Pancreas (tissue), 10 donors: ENCODE results near the gene DOCK4. TPM values are rescaled to one million over a fixed set of nuclear protein-coding genes. Genes with fewer than 3 reads are reported as not detected.

Experiments used
- ATAC-seq, 4 donors: fragments of 200-7000 bp; cut with Tn5 transposase; one replicate each; pipeline versions ENCODE4 v1.8.0 to v1.9.1; 2020; ENCODE audit warnings: mild to moderate bottlenecking in 4 of 4, moderate library complexity in 4 of 4
- DNase-seq, 6 donors: peaks; one replicate each; pipeline ENCODE4 v3.0.0-alpha.2; 2020
- FAIRE-seq: peaks from 2 replicates; lab custom pipeline; 2012; peaks lifted over from hg19 to GRCh38; lab: Jason Lieb, UNC
- H3K27ac ChIP-seq, 4 donors: fragments of 200-600 bp; sonication (generic); 1 replicate in 3 of 4; 2 replicates in 1 of 4; pipeline versions ENCODE4 v1.5.0 to v1.8.0; 2020
- H3K27me3 ChIP-seq, 4 donors: fragments of 200-600 bp; one replicate each; pipeline ENCODE4 v1.8.0; 2021
- H3K36me3 ChIP-seq, 3 donors: fragments of 200-600 bp; sonication (generic) in 1 of 3; one replicate each; pipeline versions ENCODE4 v1.5.0 to v1.8.0; 2020 to 2021
- H3K4me1 ChIP-seq, 3 donors: fragments of 200-600 bp; one replicate each; pipeline ENCODE4 v1.8.0; 2021
- H3K4me3 ChIP-seq, 4 donors: fragments of 200-600 bp; sonication (generic) in 2 of 4; one replicate each; pipeline versions ENCODE4 v1.5.0 to v1.8.0; 2020 to 2021
- H3K9me3 ChIP-seq, 4 donors: fragments of 200-600 bp; one replicate each; pipeline ENCODE4 v1.8.0; 2021
- WGBS, 2 donors: extraction: QIAGEN DNeasy Blood & Tissue Kit; methylation state at CpG; one replicate each; pipeline ENCODE4 v1.1.7; 2013; 5-methylcytosine and 5-hydroxymethylcytosine counted together
- intact Hi-C, 3 donors: fragments of 100-400 bp; cut with DNase I; formaldehyde crosslinking; loops; one replicate each; pipeline versions ENCODE4 v1.11.1 to v1.14.2; 2022
- polyA plus RNA-seq, 2 donors: library from polyadenylated mRNA; stranded (reverse); fragments of 200-250 nt; gene quantifications; one replicate each; pipeline ENCODE4 v1.2.3, GENCODE V29; 2013
- total RNA-seq, 6 donors: library from RNA; stranded (reverse); fragmentation: NEBNext Ultra II Directional in 4 of 6; extraction: Animal tissue kit (Norgen Biotek cat#: 25700) in 4 of 6; gene quantifications; one replicate each; pipeline versions ENCODE4 v1.2.1 to v1.2.4, GENCODE V29; 2021 to 2023
- TF ChIP-seq, protein P1 (sequence below), 4 donors: fragments of 200-600 bp; sonication (generic) in 3 of 4; IDR thresholded peaks; one replicate each; pipeline versions ENCODE4 v1.5.0 to v1.8.0; 2021; ENCODE audit warnings: antibody characterized with exemption in 4 of 4
- donor health status: healthy with polysubstance abuse.
- donor health status: DM: no; HTN: no; CAD: no; lungs with moderate emphysema.
- donor health status: DM: no; HTN: no; CAD: no.
- donor health status: control.
- donor health status: control.
- donor health status: Bipolar disorder and iron deficiency.
- donor health status: DM: yes; HTN: yes; CAD: no.
- donor health status: DM: no; HTN: no; CAD: no.
- donor health status: DM: no; HTN: no; CAD: no.
- donor health status: DM: yes; HTN: yes; CAD: no.

DOCK4 gene
- total and polyA plus RNA-seq, 8 donors: 5.4 to 15.5 (median 6.1) TPM

- Histone ChIP-seq H3K4me3 (no peak overlapping the region), H3K9me3 (no peaks in the 10 kb centered on the region), H3K27ac (no peak overlapping the region), H3K4me1 (no peaks in the 10 kb centered on the region), H3K36me3 (no peaks in the 10 kb centered on the region), H3K27me3 (no peaks in the 10 kb centered on the region)
- FAIRE-seq: no peak
- TF ChIP-seq, protein P1, sequence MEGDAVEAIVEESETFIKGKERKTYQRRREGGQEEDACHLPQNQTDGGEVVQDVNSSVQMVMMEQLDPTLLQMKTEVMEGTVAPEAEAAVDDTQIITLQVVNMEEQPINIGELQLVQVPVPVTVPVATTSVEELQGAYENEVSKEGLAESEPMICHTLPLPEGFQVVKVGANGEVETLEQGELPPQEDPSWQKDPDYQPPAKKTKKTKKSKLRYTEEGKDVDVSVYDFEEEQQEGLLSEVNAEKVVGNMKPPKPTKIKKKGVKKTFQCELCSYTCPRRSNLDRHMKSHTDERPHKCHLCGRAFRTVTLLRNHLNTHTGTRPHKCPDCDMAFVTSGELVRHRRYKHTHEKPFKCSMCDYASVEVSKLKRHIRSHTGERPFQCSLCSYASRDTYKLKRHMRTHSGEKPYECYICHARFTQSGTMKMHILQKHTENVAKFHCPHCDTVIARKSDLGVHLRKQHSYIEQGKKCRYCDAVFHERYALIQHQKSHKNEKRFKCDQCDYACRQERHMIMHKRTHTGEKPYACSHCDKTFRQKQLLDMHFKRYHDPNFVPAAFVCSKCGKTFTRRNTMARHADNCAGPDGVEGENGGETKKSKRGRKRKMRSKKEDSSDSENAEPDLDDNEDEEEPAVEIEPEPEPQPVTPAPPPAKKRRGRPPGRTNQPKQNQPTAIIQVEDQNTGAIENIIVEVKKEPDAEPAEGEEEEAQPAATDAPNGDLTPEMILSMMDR (IDR thresholded peaks at IDR 0.05): no peak
- intact Hi-C loops: no loop called here
- ATAC-seq: no peak
- no peak for DNase-seq
Measured at GRCh38 chr7:111951052-111951451, 255.1 kb downstream of the DOCK4 start.

GRCh38 chr7:111942450-111943081 lies 263.6 kb downstream of the DOCK4 start:
- H3K9me3 ChIP-seq: no peaks in the 10 kb centered on the region
- H3K4me1 ChIP-seq: no peaks in the 10 kb centered on the region
- no peak overlapping the region for H3K4me3 ChIP-seq
- FAIRE-seq (no peak), ATAC-seq (no peak), DNase-seq (no peak)
- TF ChIP-seq, protein P1 (IDR thresholded peaks at IDR 0.05): no peak
- H3K27me3 ChIP-seq: no peaks in the 10 kb centered on the region
- intact Hi-C loops: no loop called here
- 94 to 97% methylated on average over 5 of the region's 5 CpGs for WGBS, 2 donors
- no peak overlapping the region for H3K27ac ChIP-seq
- no peaks in the 10 kb centered on the region for H3K36me3 ChIP-seq

DNA sequence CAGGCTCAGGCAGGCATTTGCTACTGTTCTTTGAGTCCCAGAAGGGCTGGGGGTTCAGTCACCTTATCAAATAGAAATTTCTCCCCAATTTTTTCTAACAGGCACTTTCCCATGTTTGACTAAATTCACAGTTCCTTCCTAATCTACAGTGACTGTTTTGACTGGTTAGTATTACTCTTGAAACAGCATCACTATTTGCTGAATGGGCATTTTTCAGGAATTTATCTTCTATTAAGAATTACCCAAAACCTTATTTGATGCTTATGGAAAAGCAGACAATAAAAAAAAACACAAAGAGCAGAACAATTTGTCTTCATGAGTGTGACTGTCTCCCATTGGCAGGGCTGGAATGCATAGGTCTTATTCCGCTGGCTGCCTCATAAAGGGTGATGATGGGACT lies 269.0 kb downstream of the DOCK4 start:
- intact Hi-C loops: no loop called here
- ATAC-seq: no peak
- 96 to 98% methylated on average over 1 of the region's 1 CpG for WGBS, 2 donors

DNA sequence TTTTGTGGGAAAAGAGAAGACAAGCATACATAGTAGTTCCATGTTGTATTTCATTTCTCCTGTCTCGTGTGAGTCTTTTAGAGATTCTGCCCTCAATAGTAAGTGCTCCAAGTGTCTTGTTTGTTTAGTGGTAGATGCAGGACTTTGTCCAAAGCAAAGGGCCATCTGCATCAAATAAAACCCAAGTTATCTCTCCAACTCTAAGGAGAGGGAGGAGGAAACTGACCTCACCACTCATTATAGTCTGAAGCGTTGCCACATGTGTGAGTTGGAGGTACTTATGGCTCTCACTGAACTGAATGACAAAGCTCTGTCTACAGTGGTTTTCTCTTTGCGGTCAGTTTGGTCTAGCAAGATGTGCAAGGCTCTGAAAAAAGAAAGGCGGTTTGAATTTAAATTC lies 272.6 kb downstream of the DOCK4 start:
- Histone ChIP-seq H3K27me3 (no peaks in the 10 kb centered on the region), H3K27ac (no peak overlapping the region), H3K9me3 (no peaks in the 10 kb centered on the region), H3K4me1 (no peaks in the 10 kb centered on the region), H3K4me3 (no peak overlapping the region), H3K36me3 (no peaks in the 10 kb centered on the region)
- TF ChIP-seq, protein P1 (IDR thresholded peaks at IDR 0.05): no peak
- DNase-seq (no peak), ATAC-seq (no peak), FAIRE-seq (no peak)
- 93 to 94% methylated on average over 4 of the region's 4 CpGs for WGBS, 2 donors
- intact Hi-C loops: no loop called here

More for the DNA sequence above, 269.0 kb downstream of the DOCK4 start:
- no peak overlapping the region for H3K4me3 ChIP-seq
- DNase-seq (no peak), FAIRE-seq (no peak)
- TF ChIP-seq, protein P1 (IDR thresholded peaks at IDR 0.05): no peak
- no peaks in the 10 kb centered on the region for H3K36me3 ChIP-seq
- no peaks in the 10 kb centered on the region for H3K27me3 ChIP-seq
- no peaks in the 10 kb centered on the region for H3K9me3 ChIP-seq
- no peaks in the 10 kb centered on the region for H3K4me1 ChIP-seq
- no peak overlapping the region for H3K27ac ChIP-seq

DNA sequence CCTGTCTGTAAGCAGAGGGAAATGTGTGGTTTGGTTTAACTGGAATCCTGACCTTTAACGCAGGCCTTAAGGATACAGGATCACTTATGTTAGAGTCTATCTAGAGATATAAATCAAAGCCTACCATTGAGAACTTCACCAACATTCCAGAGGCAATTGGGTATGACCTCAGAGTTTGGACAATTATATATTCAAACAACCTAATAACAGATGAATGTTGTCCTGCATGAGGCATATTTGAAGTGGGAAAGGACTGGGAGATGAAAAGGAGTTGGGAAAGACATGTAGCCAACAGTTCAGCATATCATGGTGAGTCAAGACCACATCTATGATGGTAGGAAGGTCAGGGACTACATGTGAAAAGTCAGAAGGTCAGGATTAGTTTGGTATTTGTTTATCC lies 274.2 kb downstream of the DOCK4 start:
- intact Hi-C loops: no loop called here
- FAIRE-seq: no peak

More for the DNA sequence above, 274.2 kb downstream of the DOCK4 start:
- Histone ChIP-seq H3K4me3 (no peak overlapping the region), H3K9me3 (no peaks in the 10 kb centered on the region), H3K27ac (peak overlapping the region in 1 of 4 donors; percentile 41), H3K27me3 (no peaks in the 10 kb centered on the region), H3K36me3 (no peaks in the 10 kb centered on the region), H3K4me1 (no peaks in the 10 kb centered on the region)
- ATAC-seq: no peak
- TF ChIP-seq, protein P1 (IDR thresholded peaks at IDR 0.05): no peak
- WGBS, 2 donors: 88 to 97% methylated on average over 1 of the region's 1 CpG
- no peak for DNase-seq
